Measurements from ENCODE around the gene SCN5A.

SCN5A gene

GRCh38 chr3:38556640-38557358, 92.7 kb downstream of the SCN5A start:
- no peak for DNase-seq

- DNase-seq, result no peak
Measured at GRCh38 chr3:38555926-38556325, 93.6 kb downstream of the SCN5A start.

- DNase-seq, result no peak
Measured at GRCh38 chr3:38555149-38555840, 94.2 kb downstream of the SCN5A start.

- DNase-seq, result no peak
Measured at GRCh38 chr3:38554127-38554827, 95.2 kb downstream of the SCN5A start.

GRCh38 chr3:38553071-38553470, 96.4 kb downstream of the SCN5A start:
- DNase-seq, result no peak

GRCh38 chr3:38552364-38552763, 97.1 kb downstream of the SCN5A start:
- DNase-seq, result no peak

GRCh38 chr3:38551026-38551832, 98.3 kb downstream of the SCN5A start:
- DNase-seq, result no peak

- DNase-seq, result no peak
Measured at GRCh38 chr3:38549957-38550840, 99.3 kb downstream of the SCN5A start.

GRCh38 chr3:38549486-38549885, 100.0 kb downstream of the SCN5A start:
- DNase-seq, result no peak

GRCh38 chr3:38549082-38549481, 100.4 kb downstream of the SCN5A start:
- DNase-seq, result no peak

GRCh38 chr3:38548154-38548931, 101.1 kb downstream of the SCN5A start:
- no peak for DNase-seq

GRCh38 chr3:38545983-38546382, 103.5 kb downstream of the SCN5A start:
- no peak for DNase-seq

- DNase-seq, result no peak
Measured at GRCh38 chr3:38545550-38545949, 103.9 kb downstream of the SCN5A start.

GRCh38 chr3:38544926-38545325, 104.6 kb downstream of the SCN5A start:
- no peak for DNase-seq

- no peak for DNase-seq
Measured at GRCh38 chr3:38543586-38543985, 105.9 kb downstream of the SCN5A start.

- DNase-seq, result no peak
Measured at GRCh38 chr3:38542401-38543298, 106.8 kb downstream of the SCN5A start.

- no peak for DNase-seq
Measured at GRCh38 chr3:38541806-38542205, 107.7 kb downstream of the SCN5A start.

- no peak for DNase-seq
Measured at GRCh38 chr3:38538773-38539353, 110.6 kb downstream of the SCN5A start.

- DNase-seq, result no peak
Measured at GRCh38 chr3:38536671-38537070, 112.8 kb downstream of the SCN5A start.

- no peak for DNase-seq
Measured at GRCh38 chr3:38534604-38535003, 114.9 kb downstream of the SCN5A start.

Measured in retina (tissue), 1 donor.